ENCODE data around the gene EMILIN3. TPM values are rescaled to one million over a fixed set of nuclear protein-coding genes. Genes with fewer than 3 reads are reported as not detected.

Gene EMILIN3
- total and polyA plus RNA-seq, 7 donors = 0.66 to 4.3 (median 2.9) TPM; not detected in 2

- DNase-seq = no peak
- peak overlapping the region in 3 of 4 donors; percentile 26 to 66 (median 41) for H3K27ac ChIP-seq
- no peak for TF ChIP-seq CTCF (IDR thresholded peaks at IDR 0.05)
- TF ChIP-seq POLR2A (IDR thresholded peaks at IDR 0.05) = no peak
- TF ChIP-seq POLR2AphosphoS5 (IDR thresholded peaks at IDR 0.05) = no peak
- TF ChIP-seq EP300 (IDR thresholded peaks at IDR 0.05) = no peak
- H3K4me1 ChIP-seq = peaks cover 0 to 36% (median 11%) of the 10 kb centered on the region in 4 donors
- intact Hi-C loops (cut with DNase I) = no loop called here
- H3K36me3 ChIP-seq = no peaks in the 10 kb centered on the region
- peaks cover 0 to 4% (median 0%) of the 10 kb centered on the region in 3 donors for H3K27me3 ChIP-seq
- WGBS, 2 donors = 84 to 90% methylated on average over 3 of the region's 3 CpGs
- no peaks in the 10 kb centered on the region for H3K9me3 ChIP-seq
- no peak overlapping the region for H3K4me3 ChIP-seq
These were observed 27.1 kb upstream of the EMILIN3 start for GRCh38 chr20:41393705-41394066.

- DNase-seq = peak; percentile 88
- peak overlapping the region; percentile 31 to 66 (median 42) for H3K27ac ChIP-seq
- no peaks in the 10 kb centered on the region for H3K9me3 ChIP-seq
- intact Hi-C loops (cut with DNase I) = no loop called here
- no peaks in the 10 kb centered on the region for H3K36me3 ChIP-seq
- H3K4me3 ChIP-seq = no peak overlapping the region
- H3K27me3 ChIP-seq = peaks cover 0 to 4% (median 0%) of the 10 kb centered on the region in 3 donors
- peaks cover 0 to 36% (median 11%) of the 10 kb centered on the region in 4 donors for H3K4me1 ChIP-seq
- peak in 3 of 4 donors; percentile 25 to 53 (median 31) for TF ChIP-seq POLR2AphosphoS5 (IDR thresholded peaks at IDR 0.05)
- no peak for TF ChIP-seq CTCF (IDR thresholded peaks at IDR 0.05)
- WGBS, 2 donors = 67 to 78% methylated on average over 12 of the region's 12 CpGs
These were observed 26.5 kb upstream of the EMILIN3 start for GRCh38 chr20:41392871-41393704.

- Histone ChIP-seq H3K4me1 (peaks cover 0 to 39% (median 11%) of the 10 kb centered on the region in 4 donors), H3K36me3 (no peaks in the 10 kb centered on the region)
- no peak for TF ChIP-seq POLR2A (IDR thresholded peaks at IDR 0.05)
- no peak for TF ChIP-seq POLR2AphosphoS5 (IDR thresholded peaks at IDR 0.05)
- no peak for TF ChIP-seq EP300 (IDR thresholded peaks at IDR 0.05)
- no peak for TF ChIP-seq CTCF (IDR thresholded peaks at IDR 0.05)
These were observed 25.7 kb upstream of the EMILIN3 start for GRCh38 chr20:41392295-41392694.

GRCh38 chr20:41391587-41392001, 25.0 kb upstream of the EMILIN3 start:
- H3K27ac ChIP-seq = peak overlapping the region in 2 of 4 donors; percentile 41 to 66
- intact Hi-C loops (cut with DNase I) = no loop called here
- TF ChIP-seq CTCF (IDR thresholded peaks at IDR 0.05) (no peak), POLR2A (IDR thresholded peaks at IDR 0.05) (no peak), EP300 (IDR thresholded peaks at IDR 0.05) (no peak), POLR2AphosphoS5 (IDR thresholded peaks at IDR 0.05) (no peak)
- H3K4me3 ChIP-seq = no peak overlapping the region
- no peaks in the 10 kb centered on the region for H3K36me3 ChIP-seq
- no peaks in the 10 kb centered on the region for H3K9me3 ChIP-seq
- peaks cover 0 to 41% (median 11%) of the 10 kb centered on the region in 4 donors for H3K4me1 ChIP-seq
- peaks cover 0 to 4% (median 0%) of the 10 kb centered on the region in 3 donors for H3K27me3 ChIP-seq
- no peak for DNase-seq
- 96% methylated on average over 10 of the region's 10 CpGs for WGBS, 2 donors

More at GRCh38 chr20:41392295-41392694, 25.7 kb upstream of the EMILIN3 start:
- DNase-seq = no peak
- WGBS, 2 donors = 90 to 92% methylated on average over 1 of the region's 1 CpG
- H3K9me3 ChIP-seq = no peaks in the 10 kb centered on the region
- H3K4me3 ChIP-seq = no peak overlapping the region
- intact Hi-C loops (cut with DNase I) = no loop called here
- peaks cover 0 to 4% (median 0%) of the 10 kb centered on the region in 3 donors for H3K27me3 ChIP-seq
- H3K27ac ChIP-seq = peak overlapping the region; percentile 31 to 66 (median 42)

All from sigmoid colon (tissue), 7 donors.